Measurements from ENCODE around the gene FAM13A.

GRCh38 chr4:89031272-89031671 lies 25.7 kb downstream of the FAM13A start:
- TF ChIP-seq, protein P1, sequence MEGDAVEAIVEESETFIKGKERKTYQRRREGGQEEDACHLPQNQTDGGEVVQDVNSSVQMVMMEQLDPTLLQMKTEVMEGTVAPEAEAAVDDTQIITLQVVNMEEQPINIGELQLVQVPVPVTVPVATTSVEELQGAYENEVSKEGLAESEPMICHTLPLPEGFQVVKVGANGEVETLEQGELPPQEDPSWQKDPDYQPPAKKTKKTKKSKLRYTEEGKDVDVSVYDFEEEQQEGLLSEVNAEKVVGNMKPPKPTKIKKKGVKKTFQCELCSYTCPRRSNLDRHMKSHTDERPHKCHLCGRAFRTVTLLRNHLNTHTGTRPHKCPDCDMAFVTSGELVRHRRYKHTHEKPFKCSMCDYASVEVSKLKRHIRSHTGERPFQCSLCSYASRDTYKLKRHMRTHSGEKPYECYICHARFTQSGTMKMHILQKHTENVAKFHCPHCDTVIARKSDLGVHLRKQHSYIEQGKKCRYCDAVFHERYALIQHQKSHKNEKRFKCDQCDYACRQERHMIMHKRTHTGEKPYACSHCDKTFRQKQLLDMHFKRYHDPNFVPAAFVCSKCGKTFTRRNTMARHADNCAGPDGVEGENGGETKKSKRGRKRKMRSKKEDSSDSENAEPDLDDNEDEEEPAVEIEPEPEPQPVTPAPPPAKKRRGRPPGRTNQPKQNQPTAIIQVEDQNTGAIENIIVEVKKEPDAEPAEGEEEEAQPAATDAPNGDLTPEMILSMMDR (IDR thresholded peaks at IDR 0.05), result no peak
- TF ChIP-seq ZFX (IDR thresholded peaks at IDR 0.05; ENCODE audit: borderline replicate concordance), result no peak
